NT2/D1 (cell line): Measurements from ENCODE around the gene ABR.

Experiments used
- DNase-seq: peaks from one replicate; pipeline ENCODE4 v3.0.0-alpha.2; 2011; ENCODE audit warnings: low read depth, low spot score
- H3K27me3 ChIP-seq: 2 replicates; pipeline ENCODE4 v1.6.0; 2011; ENCODE audit warnings: mild to moderate bottlenecking; ENCODE audit not compliant: insufficient read length, insufficient read depth
- H3K36me3 ChIP-seq: 2 replicates; pipeline ENCODE4 v1.6.1; 2011; ENCODE audit warnings: mild to moderate bottlenecking, low read length, mixed read lengths; ENCODE audit not compliant: insufficient read depth, insufficient read length
- H3K4me1 ChIP-seq: 2 replicates; pipeline ENCODE4 v1.5.1; 2011; ENCODE audit not compliant: insufficient read depth, insufficient read length
- H3K4me3 ChIP-seq: 2 replicates; pipeline ENCODE4 v1.5.1; 2011; ENCODE audit warnings: low read depth; ENCODE audit not compliant: insufficient read length
- H3K9ac ChIP-seq: 2 replicates; pipeline ENCODE4 v1.6.0; 2011; ENCODE audit warnings: low read depth; ENCODE audit not compliant: insufficient read length
- H3K9me3 ChIP-seq: 2 replicates; pipeline ENCODE4 v1.5.1; 2011; ENCODE audit warnings: mild to moderate bottlenecking, low read length; ENCODE audit not compliant: insufficient read depth
- SUZ12 ChIP-seq: IDR thresholded peaks from 2 replicates; pipeline ENCODE4 v1.6.1; 2011; ENCODE audit not compliant: insufficient read length, insufficient read depth; ENCODE audit errors: extremely low read depth
- YY1 ChIP-seq: IDR thresholded peaks from 2 replicates; pipeline ENCODE4 v1.6.1; 2011; ENCODE audit not compliant: insufficient read length, insufficient read depth
- ZNF274 ChIP-seq: IDR thresholded peaks from 2 replicates; pipeline ENCODE4 v1.6.1; 2011; ENCODE audit warnings: mild to moderate bottlenecking, low read depth, low read length

ABR gene

DNA sequence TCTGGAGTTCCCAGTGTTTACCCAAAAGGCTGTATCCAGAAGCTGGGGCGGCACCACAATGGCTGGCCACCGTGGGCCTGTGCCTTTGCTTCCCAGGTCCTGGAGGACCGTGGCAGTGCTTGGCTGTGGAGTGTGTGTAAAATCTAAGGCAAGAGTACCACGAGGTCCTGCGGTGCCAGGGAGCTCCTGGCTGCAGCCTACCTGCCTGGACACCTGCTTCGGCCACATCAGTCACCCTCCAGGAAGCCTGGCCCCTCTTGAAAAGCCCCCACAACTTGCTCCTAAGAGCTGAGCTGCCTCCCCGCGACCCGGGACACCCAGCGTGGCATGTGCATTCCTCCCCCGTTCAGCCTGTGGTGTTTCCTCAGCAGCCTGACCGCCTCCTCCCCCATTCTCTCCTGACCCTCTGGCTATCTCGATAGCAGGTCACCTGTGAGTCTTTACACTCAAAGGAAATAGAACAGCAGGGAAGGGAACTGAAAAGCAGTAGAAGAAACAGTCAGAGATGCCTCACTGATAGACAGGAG lies 174.9 kb downstream of the ABR start:
- DNase-seq: no peak
- no peaks in the 10 kb centered on the region for H3K9me3 ChIP-seq
- no peak overlapping the region for H3K4me3 ChIP-seq

DNA sequence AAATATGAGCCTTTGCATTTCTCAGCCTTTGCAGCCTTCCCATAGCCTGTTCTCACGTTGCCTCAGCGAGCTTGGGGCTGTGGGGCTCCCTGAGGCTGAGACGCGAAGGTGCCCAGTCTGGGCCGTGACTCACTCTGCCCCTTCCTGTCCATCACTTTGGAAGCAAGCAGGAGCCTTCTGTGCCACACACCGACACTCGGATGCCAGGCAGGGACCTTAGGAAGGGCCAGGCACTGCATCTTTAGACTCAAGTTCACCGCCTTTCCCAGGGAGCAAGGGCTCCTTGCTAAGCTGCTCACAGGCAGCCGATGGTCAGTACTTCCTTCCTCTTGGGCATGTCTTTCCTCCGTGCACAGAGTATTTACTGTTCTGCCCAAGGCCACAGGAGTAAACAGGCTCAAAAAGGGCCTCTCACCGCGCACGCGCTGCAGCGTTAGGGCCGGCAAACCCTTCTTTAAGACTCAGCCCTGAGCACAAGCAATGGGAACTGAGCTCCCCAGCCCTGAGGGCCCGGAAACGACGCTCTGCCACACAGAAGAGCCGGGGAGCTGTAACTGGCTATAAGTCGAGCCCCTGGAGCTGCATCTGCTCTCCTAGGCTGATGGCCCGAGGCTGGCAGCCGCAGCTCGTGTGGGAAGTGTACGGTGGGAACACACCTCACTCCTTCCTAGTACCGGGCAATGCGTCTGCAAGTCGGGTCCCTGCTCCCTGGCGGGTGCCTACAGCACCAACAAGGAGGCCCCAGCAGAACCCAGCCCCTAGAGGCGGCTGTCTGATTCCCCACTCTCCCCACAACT lies 175.6 kb downstream of the ABR start:
- DNase-seq: no peak
- Histone ChIP-seq H3K4me3 (no peak overlapping the region), H3K4me1 (peaks cover 22% of the 10 kb centered on the region), H3K9ac (peak overlapping the region; percentile 17), H3K36me3 (peaks cover 85% of the 10 kb centered on the region), H3K9me3 (no peaks in the 10 kb centered on the region), H3K27me3 (no peaks in the 10 kb centered on the region)
- TF ChIP-seq SUZ12 (no peak), ZNF274 (no peak), YY1 (no peak)

More for the DNA sequence above, 174.9 kb downstream of the ABR start:
- TF ChIP-seq YY1: no peak
- no peak for TF ChIP-seq SUZ12
- TF ChIP-seq ZNF274: no peak
- peaks cover 22% of the 10 kb centered on the region for H3K4me1 ChIP-seq
- H3K36me3 ChIP-seq: peaks cover 86% of the 10 kb centered on the region
- H3K9ac ChIP-seq: peak overlapping the region; percentile 17
- H3K27me3 ChIP-seq: no peaks in the 10 kb centered on the region

DNA sequence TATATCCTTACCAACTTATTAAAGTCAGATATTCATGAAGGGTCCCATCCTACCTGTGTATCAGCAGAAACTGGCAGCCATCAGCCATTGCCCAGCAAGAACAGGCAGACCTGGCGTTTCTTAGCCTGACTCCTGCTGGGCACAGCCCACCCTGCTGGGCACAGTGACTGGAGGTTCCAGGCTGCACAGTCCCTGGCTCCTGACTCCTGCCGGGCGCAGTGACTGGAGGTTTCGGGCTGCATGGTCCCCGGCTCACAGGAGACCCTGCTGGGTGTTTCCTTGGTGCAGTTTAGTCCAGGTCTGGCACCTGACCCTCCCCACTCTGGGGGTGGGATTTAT lies 176.2 kb downstream of the ABR start:
- no peak for DNase-seq
- no peak overlapping the region for H3K4me3 ChIP-seq
- no peaks in the 10 kb centered on the region for H3K27me3 ChIP-seq
- H3K9ac ChIP-seq: no peak overlapping the region
- no peaks in the 10 kb centered on the region for H3K9me3 ChIP-seq
- H3K4me1 ChIP-seq: peaks cover 23% of the 10 kb centered on the region
- H3K36me3 ChIP-seq: peaks cover 89% of the 10 kb centered on the region
- no peak for TF ChIP-seq ZNF274
- no peak for TF ChIP-seq YY1
- no peak for TF ChIP-seq SUZ12

DNA sequence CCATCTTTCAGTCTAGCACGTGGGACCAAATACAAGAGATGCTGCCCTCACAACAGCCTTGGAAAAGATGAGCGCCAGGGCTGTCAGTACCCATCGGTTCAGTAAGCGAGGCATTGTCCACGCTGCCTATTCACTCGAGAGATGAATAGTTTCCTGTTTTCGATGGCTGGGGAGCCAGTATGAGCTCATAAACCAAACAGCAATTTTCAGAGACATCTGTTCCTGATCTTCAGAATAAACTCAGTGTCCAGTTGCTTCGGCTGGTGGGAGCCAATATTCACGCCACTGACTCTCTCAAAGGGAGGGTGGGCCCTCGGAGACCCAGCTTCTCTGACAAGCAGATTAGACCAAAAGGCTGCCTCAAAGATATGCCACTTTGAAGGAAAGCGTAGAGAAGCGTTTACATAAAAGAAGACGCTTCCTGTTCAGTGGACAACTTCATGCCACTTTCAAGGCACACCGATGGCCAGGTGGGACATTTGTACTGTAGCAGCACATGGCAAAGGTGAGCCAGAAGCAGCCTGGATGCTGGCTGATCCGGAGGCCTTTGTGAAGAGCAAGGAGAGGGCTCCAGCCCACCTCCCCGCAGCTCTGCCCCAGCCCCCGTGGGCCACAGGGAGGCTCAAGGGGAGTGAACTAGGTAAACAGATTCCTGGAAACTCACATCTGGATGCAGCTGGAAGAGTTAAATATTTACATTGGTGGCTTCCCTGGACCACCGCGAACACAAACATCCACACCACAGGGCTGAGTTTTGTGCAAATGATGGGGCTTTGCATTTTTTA lies 176.8 kb downstream of the ABR start:
- H3K4me3 ChIP-seq: no peak overlapping the region
- DNase-seq: no peak
- peaks cover 88% of the 10 kb centered on the region for H3K36me3 ChIP-seq
- H3K9me3 ChIP-seq: no peaks in the 10 kb centered on the region
- H3K9ac ChIP-seq: no peak overlapping the region
- H3K4me1 ChIP-seq: peaks cover 25% of the 10 kb centered on the region
- TF ChIP-seq ZNF274 (no peak), YY1 (no peak), SUZ12 (no peak)
- no peaks in the 10 kb centered on the region for H3K27me3 ChIP-seq

DNA sequence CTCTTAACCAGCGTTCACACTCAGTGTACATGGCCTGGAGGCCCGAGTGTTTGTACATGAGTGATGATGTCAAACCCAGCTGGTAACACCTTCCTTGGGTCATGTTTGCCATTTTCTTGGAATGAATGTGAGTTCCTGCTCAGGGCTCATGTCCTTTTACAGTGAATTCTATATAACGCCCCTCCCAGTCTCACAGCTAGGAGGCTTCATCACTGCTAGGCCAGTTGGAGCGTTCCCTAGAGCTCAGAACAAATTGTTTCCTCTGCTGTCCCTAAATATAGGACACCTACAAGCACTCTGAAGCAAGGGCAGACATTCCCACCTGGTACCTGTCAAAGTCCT lies 177.4 kb downstream of the ABR start:
- TF ChIP-seq SUZ12 (no peak), YY1 (no peak), ZNF274 (no peak)
- Histone ChIP-seq H3K4me1 (peaks cover 25% of the 10 kb centered on the region), H3K9me3 (no peaks in the 10 kb centered on the region), H3K27me3 (no peaks in the 10 kb centered on the region), H3K4me3 (no peak overlapping the region), H3K36me3 (peaks cover 83% of the 10 kb centered on the region), H3K9ac (no peak overlapping the region)
- DNase-seq: no peak

DNA sequence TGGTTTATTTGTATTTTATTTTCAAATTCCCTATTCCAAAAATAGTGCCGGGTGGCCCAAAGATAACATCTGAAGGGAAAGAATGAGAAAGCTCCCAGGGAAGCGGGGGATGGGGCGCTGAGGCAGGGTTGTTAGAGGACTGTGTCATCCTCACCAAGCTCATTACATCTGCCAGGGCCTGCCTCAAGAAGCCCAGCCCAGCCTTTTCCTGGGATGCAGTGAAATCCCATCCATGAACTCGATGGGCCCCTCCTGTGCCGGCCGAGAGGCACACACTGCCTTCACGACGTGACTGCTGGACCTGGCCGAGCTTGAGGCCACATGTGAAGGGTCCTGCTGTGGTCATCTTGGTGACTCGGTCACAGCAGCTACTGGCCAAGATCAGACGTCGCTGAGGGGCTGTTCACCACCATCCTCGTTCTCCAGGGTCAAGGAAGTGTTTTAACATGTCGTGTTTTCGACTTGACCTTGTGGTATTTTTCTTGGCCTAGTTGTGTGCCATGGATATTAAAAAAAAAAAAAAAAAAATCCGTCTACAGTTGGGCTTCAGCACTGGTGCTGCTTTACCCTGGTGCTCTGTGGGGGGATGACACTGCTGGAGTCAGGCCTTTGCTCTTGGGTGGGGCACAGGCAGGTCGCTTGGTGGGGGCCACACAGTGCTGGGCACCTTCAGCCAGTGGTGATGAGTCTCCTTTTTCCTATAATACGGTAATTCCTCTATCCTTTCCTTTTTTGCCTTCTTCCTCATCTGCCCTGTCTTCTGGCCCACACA lies 178.0 kb downstream of the ABR start:
- Histone ChIP-seq H3K4me1 (peaks cover 25% of the 10 kb centered on the region), H3K4me3 (no peak overlapping the region), H3K9ac (no peak overlapping the region), H3K36me3 (peaks cover 78% of the 10 kb centered on the region), H3K27me3 (no peaks in the 10 kb centered on the region), H3K9me3 (no peaks in the 10 kb centered on the region)
- no peak for DNase-seq
- no peak for TF ChIP-seq YY1
- no peak for TF ChIP-seq SUZ12
- TF ChIP-seq ZNF274: no peak
